Endothelial cell of umbilical vein (primary cell): ENCODE data around the gene RAB28. TPM values are rescaled to one million over a fixed set of nuclear protein-coding genes. Genes with fewer than 3 reads are reported as not detected.

Experiments used
- BruUV-seq: library from RNA; stranded (reverse); fragments of 400-500 nt; replicated peaks from 2 replicates; lab custom pipeline; 2021; lab: Mats Ljungman, UMichigan
- CTCF ChIA-PET: fragments of 300-600, 350-600 bp; sonication (Branson Sonifier 250); formaldehyde crosslinking; loops from one replicate; lab custom pipeline; 2021; ENCODE audit warnings: antibody characterized with exemption, inconsistent platforms; lab: Charles Lee
- POLR2A ChIA-PET: fragments of 300-600, 350-600 bp; sonication (Branson Sonifier 250); formaldehyde crosslinking; loops from one replicate; lab custom pipeline; 2021; ENCODE audit warnings: antibody characterized with exemption, inconsistent platforms; lab: Charles Lee
- DNase-seq: peaks from one replicate; pipeline ENCODE4 v3.0.0-alpha.2; 2011; ENCODE audit warnings: low read depth, low spot score
- FAIRE-seq: peaks from 2 replicates; lab custom pipeline; 2011; peaks lifted over from hg19 to GRCh38; lab: Jason Lieb, UNC
- H2AFZ ChIP-seq: 2 replicates; pipeline ENCODE4 v1.6.0; 2012; ENCODE audit warnings: low read depth, low read length, control low read depth, inconsistent platforms
- H3K27ac ChIP-seq: 2 replicates; pipeline ENCODE4 v1.5.1; 2011; ENCODE audit warnings: low read depth, mild to moderate bottlenecking, control low read depth, low read length, moderate library complexity; ENCODE audit not compliant: insufficient read depth
- H3K27me3 ChIP-seq, 2 experiments: 2 replicates each; pipeline versions ENCODE4 v1.6.0 to v1.6.1; 2011; ENCODE audit warnings: low read length in 2 of 2, mixed read lengths in 1 of 2; ENCODE audit not compliant: control insufficient read depth in 2 of 2, insufficient read depth in 2 of 2
- H3K36me3 ChIP-seq, 2 experiments: 2 replicates in 1 of 2; 3 replicates in 1 of 2; pipeline ENCODE4 v1.5.1; 2011; ENCODE audit warnings: low read length in 2 of 2, mild to moderate bottlenecking in 1 of 2, moderate library complexity in 1 of 2; ENCODE audit not compliant: control insufficient read depth in 2 of 2, insufficient read depth in 2 of 2; ENCODE audit errors: extremely low read depth in 1 of 2
- H3K4me1 ChIP-seq: 3 replicates; pipeline ENCODE4 v1.5.1; 2011; ENCODE audit warnings: mild to moderate bottlenecking, low read length; ENCODE audit not compliant: control insufficient read depth, insufficient read depth; ENCODE audit errors: extremely low read depth
- H3K4me2 ChIP-seq: 2 replicates; pipeline ENCODE4 v1.6.1; 2011; ENCODE audit warnings: low read length, control low read depth, mixed read lengths; ENCODE audit not compliant: insufficient read depth
- H3K4me3 ChIP-seq, 3 experiments: fragments of 200-600 bp in 1 of 3; sonication (generic), shearing (Covaris generic) in 1 of 3; replicated peaks in 1 of 3; 2 replicates each; pipeline ENCODE4 v1.5.1; 2011 to 2016; ENCODE audit warnings: control low read depth in 3 of 3, low read length in 3 of 3, mild to moderate bottlenecking in 2 of 3, inconsistent platforms in 1 of 3, low read depth in 1 of 3, moderate library complexity in 1 of 3; ENCODE audit not compliant: insufficient read depth in 1 of 3
- H3K79me2 ChIP-seq: 2 replicates; pipeline ENCODE4 v1.6.0; 2012; ENCODE audit warnings: low read length, inconsistent platforms; ENCODE audit not compliant: control insufficient read depth, insufficient read depth
- H3K9ac ChIP-seq: replicated peaks from 2 replicates; pipeline ENCODE3; 2011; ENCODE audit warnings: low read length, control low read depth; ENCODE audit not compliant: insufficient read depth; ENCODE audit errors: extremely low read depth
- H3K9me1 ChIP-seq: replicated peaks from 3 replicates; pipeline ENCODE4 v1.6.0; 2011; ENCODE audit warnings: mild to moderate bottlenecking, low read length; ENCODE audit not compliant: control insufficient read depth, insufficient read depth; ENCODE audit errors: extremely low read depth
- H3K9me3 ChIP-seq: replicated peaks from 2 replicates; pipeline ENCODE4 v1.5.1; 2012; ENCODE audit warnings: low read length, inconsistent platforms; ENCODE audit not compliant: control insufficient read depth, insufficient read depth
- H4K20me1 ChIP-seq: replicated peaks from 2 replicates; pipeline ENCODE3; 2011; ENCODE audit warnings: mild to moderate bottlenecking, low read length; ENCODE audit not compliant: control insufficient read depth, insufficient read depth; ENCODE audit errors: extremely low read depth
- EZH2 ChIP-seq: IDR thresholded peaks from 2 replicates; pipeline ENCODE4 v1.6.1; 2012; ENCODE audit warnings: borderline replicate concordance, low read depth, mild to moderate bottlenecking, moderate library complexity, low read length, inconsistent platforms; ENCODE audit not compliant: severe bottlenecking
- GATA2 ChIP-seq: IDR thresholded peaks from 2 replicates; pipeline ENCODE4 v1.7.0; 2011; ENCODE audit warnings: low read depth, mild to moderate bottlenecking, moderate library complexity, mixed read lengths, low read length; ENCODE audit not compliant: insufficient read length, insufficient read depth
- JUN ChIP-seq: IDR thresholded peaks from 2 replicates; pipeline ENCODE4 v1.6.1; 2011; ENCODE audit warnings: borderline replicate concordance, low read depth; ENCODE audit not compliant: insufficient read length, insufficient read depth
- MAX ChIP-seq: IDR thresholded peaks from 2 replicates; pipeline ENCODE4 v1.6.1; 2011; ENCODE audit not compliant: insufficient read depth, insufficient read length
- MYC ChIP-seq: IDR thresholded peaks from one replicate; pipeline ENCODE4 v1.6.1; 2011; ENCODE audit warnings: mild to moderate bottlenecking, low read depth, low read length
- POLR2A ChIP-seq: IDR thresholded peaks from 2 replicates; pipeline ENCODE4 v1.6.1; 2012; ENCODE audit warnings: low read depth, mild to moderate bottlenecking, control low read depth, low read length
- POLR2AphosphoS5 ChIP-seq: IDR thresholded peaks from 2 replicates; pipeline ENCODE4 v1.6.1; 2012; ENCODE audit warnings: low read depth, mild to moderate bottlenecking, control low read depth, low read length, moderate library complexity; ENCODE audit not compliant: insufficient read depth
- dilution Hi-C: fragments of 300-500 bp; cut with MboI; formaldehyde crosslinking; loops from one replicate; pipeline ENCODE4 v1.15.0; 2019; ENCODE audit warnings: low sequenced_read_pairs; ENCODE audit not compliant: extremely low pct_ligation_motif_present
- intact Hi-C: fragments of 100-400 bp; cut with micrococcal nuclease; formaldehyde crosslinking; loops from one replicate; pipeline ENCODE4 v1.10.0; 2022
- polyA plus RNA-seq, 4 experiments: library from polyadenylated mRNA; depleted of rRNA in 3 of 4; stranded (reverse) in 3 of 4; unstranded in 1 of 4; fragments of >200 nt; gene quantifications; 2 replicates each; pipeline versions ENCODE4 v1.2.1 to v1.2.3, GENCODE V29; 2011 to 2012; ENCODE audit warnings: missing spikeins in 1 of 4
- total RNA-seq: library from RNA; stranded (reverse); gene quantifications from 2 replicates; pipeline ENCODE4 v1.2.3, GENCODE V29; 2021
- TF ChIP-seq, protein P1 (sequence below), 2 donors: IDR thresholded peaks; 1 replicate in 1 of 2; 2 replicates in 1 of 2; pipeline ENCODE4 v1.5.1; 2011; ENCODE audit warnings: low read length in 2 of 2, mild to moderate bottlenecking in 2 of 2, moderate library complexity in 2 of 2, control low read depth in 1 of 2, inconsistent platforms in 1 of 2, low read depth in 1 of 2; ENCODE audit not compliant: insufficient read depth in 1 of 2; ENCODE audit errors: extremely low read depth in 1 of 2

Gene RAB28
- total and polyA plus RNA-seq, 2 donors (not counting 3 experiments of a cell fraction or from before 2014, with no cell fraction given): 13.0 to 13.2 TPM

- Histone ChIP-seq H3K4me1 (peaks cover 3% of the 10 kb centered on the region), H3K9me3 (no peaks in the 10 kb centered on the region), H3K36me3 (no peaks in the 10 kb centered on the region), H3K79me2 (no peaks in the 10 kb centered on the region), H4K20me1 (no peaks in the 10 kb centered on the region), H3K4me3 (no peak overlapping the region), H3K27me3 (no peaks in the 10 kb centered on the region), H3K9ac (no peak overlapping the region), H3K9me1 (no peaks in the 10 kb centered on the region), H2AFZ (no peak overlapping the region), H3K27ac (no peak overlapping the region), H3K4me2 (no peak overlapping the region)
- FAIRE-seq (no peak), DNase-seq (no peak)
- dilution Hi-C loops (no loop called here), intact Hi-C loops (no loop called here)
- no TSS peak for BruUV-seq
- ChIA-PET CTCF (interaction anchor here (1.2 to 1.4 kb wide), 2 partner anchors 10 to 17 kb away, joined by 4 to 7 read pairs; no protein-coding TSS in a partner anchor), POLR2A (no interaction called here)
- TF ChIP-seq POLR2A (no peak), JUN (no peak), POLR2AphosphoS5 (no peak), MYC (no peak), GATA2 (no peak), MAX (no peak), EZH2 (no peak)
- TF ChIP-seq, protein P1, sequence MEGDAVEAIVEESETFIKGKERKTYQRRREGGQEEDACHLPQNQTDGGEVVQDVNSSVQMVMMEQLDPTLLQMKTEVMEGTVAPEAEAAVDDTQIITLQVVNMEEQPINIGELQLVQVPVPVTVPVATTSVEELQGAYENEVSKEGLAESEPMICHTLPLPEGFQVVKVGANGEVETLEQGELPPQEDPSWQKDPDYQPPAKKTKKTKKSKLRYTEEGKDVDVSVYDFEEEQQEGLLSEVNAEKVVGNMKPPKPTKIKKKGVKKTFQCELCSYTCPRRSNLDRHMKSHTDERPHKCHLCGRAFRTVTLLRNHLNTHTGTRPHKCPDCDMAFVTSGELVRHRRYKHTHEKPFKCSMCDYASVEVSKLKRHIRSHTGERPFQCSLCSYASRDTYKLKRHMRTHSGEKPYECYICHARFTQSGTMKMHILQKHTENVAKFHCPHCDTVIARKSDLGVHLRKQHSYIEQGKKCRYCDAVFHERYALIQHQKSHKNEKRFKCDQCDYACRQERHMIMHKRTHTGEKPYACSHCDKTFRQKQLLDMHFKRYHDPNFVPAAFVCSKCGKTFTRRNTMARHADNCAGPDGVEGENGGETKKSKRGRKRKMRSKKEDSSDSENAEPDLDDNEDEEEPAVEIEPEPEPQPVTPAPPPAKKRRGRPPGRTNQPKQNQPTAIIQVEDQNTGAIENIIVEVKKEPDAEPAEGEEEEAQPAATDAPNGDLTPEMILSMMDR (IDR thresholded peaks at IDR 0.05; ENCODE audit: extremely low read depth in 1 of 2, insufficient read depth in 1 of 2, low read depth in 1 of 2, low read length in 2 of 2): no peak
These were observed 68.9 kb downstream of the RAB28 start for GRCh38 chr4:13415068-13415785.
